Neural cell (in vitro differentiated cells): ENCODE data around the gene REEP6. TPM values are rescaled to one million over a fixed set of nuclear protein-coding genes. Genes with fewer than 3 reads are reported as not detected.
A peak's percentile ranks its signal among the peaks of the same experiment; 100 is the strongest.

ENCODE experiments used
- H2AFZ ChIP-seq: fragments of 200-600, 300-800 bp; sonication (generic), shearing (Covaris generic); 2 replicates; pipeline ENCODE4 v1.6.0; 2014; ENCODE audit warnings: low read depth, mild to moderate bottlenecking, antibody characterized with exemption, low read length, moderate library complexity
- H3F3A ChIP-seq: fragments of 200-600 bp; shearing (Covaris generic); 2 replicates; pipeline ENCODE4 v1.6.1; 2016; ENCODE audit warnings: mild to moderate bottlenecking, moderate library complexity, mixed read lengths, antibody characterized with exemption, low read length; ENCODE audit not compliant: insufficient read depth, poor library complexity, severe bottlenecking
- H3K27ac ChIP-seq: fragments of 200-600, 300-800 bp; sonication (generic), shearing (Covaris generic); 2 replicates; pipeline ENCODE4 v1.5.1; 2014; ENCODE audit warnings: mild to moderate bottlenecking, low read length, moderate library complexity
- H3K27me3 ChIP-seq: fragments of 300-800, 200-600 bp; sonication (generic), shearing (Covaris generic); 2 replicates; pipeline ENCODE4 v1.6.0; 2014; ENCODE audit warnings: mild to moderate bottlenecking, low read depth, low read length, moderate library complexity; ENCODE audit not compliant: insufficient read depth
- H3K36me3 ChIP-seq: fragments of 300-800, 200-600 bp; sonication (generic), shearing (Covaris generic); 2 replicates; pipeline ENCODE4 v1.5.1; 2014; ENCODE audit warnings: mild to moderate bottlenecking, antibody characterized with exemption, low read length, moderate library complexity; ENCODE audit not compliant: insufficient read depth
- H3K4me2 ChIP-seq: fragments of 300-800, 200-600 bp; sonication (generic), shearing (Covaris generic); 2 replicates; pipeline ENCODE4 v1.6.0; 2014; ENCODE audit warnings: mild to moderate bottlenecking, low read length
- H3K4me3 ChIP-seq: fragments of 300-800, 200-600 bp; sonication (generic), shearing (Covaris generic); 2 replicates; pipeline ENCODE4 v1.5.1; 2014; ENCODE audit warnings: mild to moderate bottlenecking, low read length, moderate library complexity
- H3K79me2 ChIP-seq: fragments of 200-600 bp; shearing (Covaris generic); replicated peaks from 2 replicates; pipeline ENCODE4 v1.6.0; 2014; ENCODE audit warnings: mild to moderate bottlenecking, low read length, moderate library complexity; ENCODE audit not compliant: insufficient read depth
- H3K9ac ChIP-seq: fragments of 300-800, 200-600 bp; sonication (generic), shearing (Covaris generic); 2 replicates; pipeline ENCODE4 v1.6.1; 2016; ENCODE audit warnings: mild to moderate bottlenecking, low read length, mixed read lengths
- H3K9me2 ChIP-seq: fragments of 200-600 bp; shearing (Covaris generic); 2 replicates; pipeline ENCODE4 v1.6.1; 2016; ENCODE audit warnings: mild to moderate bottlenecking, low read length, mixed read lengths; ENCODE audit not compliant: insufficient read depth
- H3K9me3 ChIP-seq: fragments of 200-600, 300-800 bp; sonication (generic), shearing (Covaris generic); 2 replicates; pipeline ENCODE4 v1.6.1; 2016; ENCODE audit warnings: mild to moderate bottlenecking, mixed run types, low read length, moderate library complexity, mixed read lengths
- H4K20me1 ChIP-seq: fragments of 200-600 bp; shearing (Covaris generic); 2 replicates; pipeline ENCODE4 v1.6.1; 2016; ENCODE audit warnings: mild to moderate bottlenecking, mixed run types; ENCODE audit not compliant: insufficient read depth
- EP300 ChIP-seq: fragments of 450-650 bp; conservative IDR thresholded peaks from 2 replicates; pipeline ENCODE4 v1.6.1; 2014; ENCODE audit warnings: antibody characterized with exemption, mild to moderate bottlenecking, moderate library complexity; ENCODE audit not compliant: poor library complexity, severe bottlenecking
- EZH2 ChIP-seq: fragments of 200-600, 300-800 bp; shearing (Covaris generic), sonication (generic); IDR thresholded peaks from 2 replicates; pipeline ENCODE4 v1.6.1; 2014; ENCODE audit warnings: antibody characterized with exemption, low read length, borderline replicate concordance, mild to moderate bottlenecking; ENCODE audit not compliant: insufficient read depth, poor library complexity, severe bottlenecking
- MXI1 ChIP-seq: fragments of 450-650 bp; conservative IDR thresholded peaks from 2 replicates; pipeline ENCODE4 v1.6.1; 2014; ENCODE audit warnings: antibody characterized with exemption, mild to moderate bottlenecking; ENCODE audit not compliant: poor library complexity, severe bottlenecking
- POLR2AphosphoS5 ChIP-seq: IDR thresholded peaks from 2 replicates; pipeline ENCODE4 v1.6.1; 2012
- RAD21 ChIP-seq: fragments of 450-650 bp; conservative IDR thresholded peaks from 2 replicates; pipeline ENCODE4 v1.6.1; 2014; ENCODE audit warnings: antibody characterized with exemption, mild to moderate bottlenecking, moderate library complexity
- REST ChIP-seq: IDR thresholded peaks from 2 replicates; pipeline ENCODE4 v1.6.1; 2012; ENCODE audit warnings: borderline replicate concordance
- SMC3 ChIP-seq: fragments of 450-650 bp; conservative IDR thresholded peaks from 2 replicates; pipeline ENCODE4 v1.6.1; 2014; ENCODE audit warnings: antibody characterized with exemption, mild to moderate bottlenecking, moderate library complexity; ENCODE audit not compliant: poor library complexity
- TAF1 ChIP-seq: IDR thresholded peaks from 2 replicates; pipeline ENCODE4 v1.6.1; 2012; ENCODE audit warnings: low read depth
- polyA plus RNA-seq: library from polyadenylated mRNA; depleted of rRNA; stranded (reverse); fragments of >200 nt; gene quantifications from 2 replicates; pipeline ENCODE4 v1.2.3, GENCODE V29; 2014
- TF ChIP-seq, protein P1 (sequence below): fragments of 450-650 bp; IDR thresholded peaks from 2 replicates; pipeline ENCODE4 v1.5.1; 2014; ENCODE audit warnings: antibody characterized with exemption, mild to moderate bottlenecking, moderate library complexity; ENCODE audit not compliant: poor library complexity, severe bottlenecking

The REEP6 gene
- polyA plus RNA-seq, 1 donor from 2014 or later: 10.7 TPM

GRCh38 chr19:1447944-1448343, 43.0 kb upstream of the REEP6 start:
- no peak overlapping the region for H3K4me2 ChIP-seq
- H3K27ac ChIP-seq: peak overlapping the region; percentile 86
- H3K9me3 ChIP-seq: no peaks in the 10 kb centered on the region
- no peaks in the 10 kb centered on the region for H3K27me3 ChIP-seq
- H4K20me1 ChIP-seq: no peaks in the 10 kb centered on the region
- TF ChIP-seq, protein P1, sequence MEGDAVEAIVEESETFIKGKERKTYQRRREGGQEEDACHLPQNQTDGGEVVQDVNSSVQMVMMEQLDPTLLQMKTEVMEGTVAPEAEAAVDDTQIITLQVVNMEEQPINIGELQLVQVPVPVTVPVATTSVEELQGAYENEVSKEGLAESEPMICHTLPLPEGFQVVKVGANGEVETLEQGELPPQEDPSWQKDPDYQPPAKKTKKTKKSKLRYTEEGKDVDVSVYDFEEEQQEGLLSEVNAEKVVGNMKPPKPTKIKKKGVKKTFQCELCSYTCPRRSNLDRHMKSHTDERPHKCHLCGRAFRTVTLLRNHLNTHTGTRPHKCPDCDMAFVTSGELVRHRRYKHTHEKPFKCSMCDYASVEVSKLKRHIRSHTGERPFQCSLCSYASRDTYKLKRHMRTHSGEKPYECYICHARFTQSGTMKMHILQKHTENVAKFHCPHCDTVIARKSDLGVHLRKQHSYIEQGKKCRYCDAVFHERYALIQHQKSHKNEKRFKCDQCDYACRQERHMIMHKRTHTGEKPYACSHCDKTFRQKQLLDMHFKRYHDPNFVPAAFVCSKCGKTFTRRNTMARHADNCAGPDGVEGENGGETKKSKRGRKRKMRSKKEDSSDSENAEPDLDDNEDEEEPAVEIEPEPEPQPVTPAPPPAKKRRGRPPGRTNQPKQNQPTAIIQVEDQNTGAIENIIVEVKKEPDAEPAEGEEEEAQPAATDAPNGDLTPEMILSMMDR: no peak
- H2AFZ ChIP-seq: no peak overlapping the region
- peak overlapping the region; percentile 80 for H3K9ac ChIP-seq
- H3K4me3 ChIP-seq: peak overlapping the region; percentile 77
- peaks cover 58% of the 10 kb centered on the region for H3K79me2 ChIP-seq
- H3K9me2 ChIP-seq: no peaks in the 10 kb centered on the region
- no peaks in the 10 kb centered on the region for H3K36me3 ChIP-seq
- H3F3A ChIP-seq: peaks cover 4% of the 10 kb centered on the region

- Histone ChIP-seq H3F3A (peaks cover 4% of the 10 kb centered on the region), H3K9ac (peak within 1 kb of the TSS; percentile 99), H2AFZ (peak within 1 kb of the TSS; percentile 1), H3K9me2 (no peaks in the 10 kb centered on the region), H3K36me3 (peaks cover 4% of the 10 kb centered on the region), H3K27me3 (no peaks in the 10 kb centered on the region), H3K9me3 (no peaks in the 10 kb centered on the region), H3K4me2 (peak within 1 kb of the TSS; percentile 97), H3K4me3 (peak within 1 kb of the TSS; percentile 77), H4K20me1 (no peaks in the 10 kb centered on the region), H3K27ac (peak within 1 kb of the TSS; percentile 98), H3K79me2 (peaks cover 72% of the 10 kb centered on the region)
- peak; percentile 92 for TF ChIP-seq POLR2AphosphoS5
- peak; percentile 50 for TF ChIP-seq SMC3
- TF ChIP-seq EZH2: no peak
- no peak for TF ChIP-seq RAD21
- TF ChIP-seq MXI1: peak; percentile 78
- TF ChIP-seq TAF1: no peak
- peak; percentile 33 for TF ChIP-seq REST
- peak; percentile 79 for TF ChIP-seq EP300
- TF ChIP-seq, protein P1: peak; percentile 28
These were observed 41.2 kb upstream of the REEP6 start, which contains the start of gene APC2 for GRCh38 chr19:1449467-1450442. APC2 (plus strand) TSS chr19:1450121; CDS start chr19:1453002, 2,881 bp downstream.
